Limb (tissue), 2 donors: ENCODE results near the gene FADS2.
A peak's percentile ranks its signal among the peaks of the same experiment; 100 is the strongest.

Experiments
- DNase-seq, 2 donors: peaks; one replicate each; pipeline ENCODE4 v3.0.0-alpha.2; 2016; ENCODE audit errors: extremely low spot score in 2 of 2

Gene FADS2

GRCh38 chr11:61827571-61828378 lies at the start of gene FADS2:
Gene FADS2, plus strand, starts transcription at chr11:61828300. Its CDS starts 91 bp downstream, at chr11:61828391.
- DNase-seq = peak; percentile 92 to 95

GRCh38 chr11:61778357-61778886 lies 49.7 kb upstream of the FADS2 start:
- DNase-seq = no peak

DNA sequence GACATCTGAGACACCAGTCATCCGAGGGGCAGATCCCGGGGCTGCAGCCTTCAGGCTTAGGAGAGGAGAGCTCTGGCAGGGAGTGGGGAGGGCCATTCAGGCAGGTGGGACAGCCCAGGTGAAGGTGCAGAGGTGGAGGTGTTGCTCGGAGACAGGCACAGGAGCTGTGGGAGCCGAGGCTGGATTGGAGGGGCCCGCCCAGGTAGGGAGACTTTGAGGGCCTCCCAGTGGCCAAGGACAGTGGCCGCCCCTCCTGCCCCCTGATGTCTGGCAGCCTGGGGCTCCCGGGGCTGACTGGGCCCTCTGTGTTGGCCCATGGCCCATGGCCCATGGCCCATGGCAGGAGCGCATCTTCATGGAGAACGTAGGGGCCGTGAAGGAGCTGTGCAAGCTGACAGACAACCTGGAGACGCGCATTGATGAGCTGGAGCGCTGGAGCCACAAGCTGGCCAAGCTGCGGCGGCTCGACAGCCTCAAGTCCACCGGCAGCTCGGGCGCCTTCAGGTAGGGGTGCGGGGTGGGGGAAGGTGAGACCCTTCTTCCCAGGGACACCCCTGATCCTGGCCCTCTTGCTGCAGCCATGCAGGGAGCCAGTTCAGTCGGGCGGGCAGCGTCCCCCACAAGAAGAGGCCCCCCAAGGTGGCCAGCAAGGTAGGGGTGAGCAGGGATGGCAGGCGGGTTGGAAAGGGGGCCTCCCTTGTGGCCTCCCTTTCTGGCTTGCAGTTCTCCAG lies 49.0 kb upstream of the FADS2 start:
- no peak for DNase-seq

DNA sequence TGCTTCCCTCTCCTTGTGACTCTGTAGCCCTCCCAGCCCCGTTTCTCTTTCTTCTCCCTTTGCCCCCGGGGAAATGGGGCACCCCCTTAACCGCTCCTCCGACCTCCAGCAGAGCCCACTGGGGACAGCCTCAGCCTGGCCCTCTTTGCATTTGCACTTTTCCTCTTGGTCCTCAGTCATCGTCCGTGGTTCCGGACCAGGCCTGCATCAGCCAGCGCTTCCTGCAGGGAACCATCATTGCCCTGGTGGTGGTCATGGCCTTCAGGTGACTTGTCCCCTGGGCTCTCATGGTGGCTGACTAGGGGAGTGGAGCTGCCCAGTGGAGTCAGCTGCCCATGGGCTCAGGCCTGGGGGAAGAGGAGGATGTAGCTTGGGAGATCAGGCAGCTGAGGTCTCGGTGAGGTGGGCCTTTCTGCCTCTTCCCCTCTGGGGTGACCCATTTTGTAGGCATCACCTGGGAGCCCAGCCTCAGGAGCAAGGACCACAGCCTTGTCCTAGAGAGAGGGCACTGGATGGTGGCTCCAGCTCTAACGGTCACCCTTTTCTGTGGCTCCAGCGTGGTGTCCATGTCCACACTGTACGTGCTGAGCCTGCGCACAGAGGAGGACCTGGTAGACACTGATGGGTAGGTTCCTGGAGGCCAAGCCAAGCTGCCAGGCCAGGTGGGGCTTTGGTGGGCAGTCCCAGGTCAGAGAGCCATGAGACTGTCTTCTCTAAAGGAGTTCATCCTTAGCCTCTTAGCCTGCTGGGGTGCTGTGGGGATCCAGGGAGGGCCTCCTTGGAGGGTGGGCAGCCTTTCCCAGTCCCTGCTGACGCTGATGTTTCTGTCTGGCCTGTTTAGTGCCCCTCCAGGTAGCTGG lies 48.2 kb upstream of the FADS2 start:
- no peak for DNase-seq

GRCh38 chr11:61780581-61781162 lies 47.4 kb upstream of the FADS2 start:
- no peak for DNase-seq

GRCh38 chr11:61781585-61781984 lies 46.5 kb upstream of the FADS2 start:
- no peak for DNase-seq

DNA sequence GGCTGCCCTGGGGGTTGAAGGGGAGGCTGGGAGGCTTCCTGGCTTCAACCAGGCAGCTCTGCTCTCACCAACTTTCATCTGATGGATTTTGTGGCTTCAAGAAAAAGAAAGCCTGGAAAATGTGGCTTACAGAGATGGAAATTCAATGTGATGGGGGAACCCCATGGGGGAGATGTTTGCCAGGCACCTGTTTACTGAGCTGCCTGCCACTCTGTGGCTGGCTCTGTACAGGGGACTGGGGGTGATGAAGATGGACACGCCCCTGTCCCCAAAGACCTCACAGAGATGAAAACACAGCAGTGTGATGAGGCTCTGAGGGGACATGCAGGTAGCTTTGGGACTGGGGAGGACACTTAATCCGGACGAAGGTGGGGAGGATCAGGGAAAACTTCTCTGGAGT lies 45.8 kb upstream of the FADS2 start:
- no peak for DNase-seq

- DNase-seq = no peak
Observed at GRCh38 chr11:61782841-61783240, 45.3 kb upstream of the FADS2 start.

- no peak for DNase-seq
Observed at GRCh38 chr11:61783717-61784505, 44.2 kb upstream of the FADS2 start.

- no peak for DNase-seq
Observed at GRCh38 chr11:61784506-61784805, 43.6 kb upstream of the FADS2 start.

DNA sequence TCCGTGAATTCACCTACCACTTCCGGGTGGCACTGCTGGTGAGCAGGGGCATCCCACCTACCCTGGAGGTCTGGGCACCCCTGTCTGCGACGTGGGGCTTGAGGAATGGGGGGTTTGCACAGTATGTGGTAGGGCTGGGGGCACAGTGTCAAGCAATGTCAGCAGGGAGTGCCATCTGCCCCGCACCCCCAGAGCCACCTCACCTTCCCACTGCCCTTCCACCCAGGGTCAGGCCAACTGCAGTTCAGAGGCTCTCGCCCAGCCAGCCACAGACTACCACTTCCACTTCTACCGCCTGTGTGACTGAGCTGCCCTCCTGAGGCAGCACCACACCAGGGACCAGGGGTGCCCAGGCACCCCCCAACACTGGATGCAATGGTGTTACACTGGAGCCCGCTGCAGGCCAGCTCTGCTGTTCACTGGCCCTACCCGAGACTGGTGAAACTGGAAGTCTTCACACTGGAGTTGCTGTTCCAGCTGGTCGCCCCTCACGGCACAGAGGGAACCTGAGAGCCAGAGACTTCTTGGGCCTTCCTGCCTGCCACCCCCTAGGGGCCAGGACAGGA lies 42.2 kb upstream of the FADS2 start:
- DNase-seq = no peak

DNA sequence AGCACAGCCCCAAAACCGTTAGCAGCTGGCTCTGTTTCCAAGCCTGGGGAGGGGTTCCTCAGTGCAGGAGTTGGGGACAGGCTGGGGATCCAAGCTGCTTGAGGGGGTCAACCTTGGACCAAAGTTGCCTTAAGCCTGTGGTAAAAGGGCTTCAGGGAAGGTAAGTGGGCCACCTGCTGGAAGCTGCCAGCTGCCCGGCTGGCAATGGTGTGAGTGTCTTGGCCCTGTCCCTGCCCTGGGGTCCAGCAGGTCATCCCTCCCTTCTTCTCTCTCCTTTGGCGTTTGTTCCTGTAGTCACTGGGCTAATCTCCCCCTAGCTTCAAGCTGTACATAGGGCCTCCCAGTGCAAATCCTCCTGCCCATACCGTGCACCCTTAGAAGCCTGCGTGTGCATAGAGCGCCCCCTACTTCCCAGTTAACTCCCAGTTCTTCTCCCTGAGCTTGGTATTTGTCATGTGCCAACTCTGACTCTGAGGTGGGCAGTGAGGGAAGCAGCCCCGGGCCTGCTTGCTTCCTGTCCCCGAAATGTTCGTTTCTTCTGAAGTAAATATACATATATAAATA lies 40.1 kb upstream of the FADS2 start:
- DNase-seq = no peak

GRCh38 chr11:61791737-61792309 lies 36.3 kb upstream of the FADS2 start:
- DNase-seq = peak; percentile 81 to 85

- DNase-seq = peak; percentile 93
Observed at GRCh38 chr11:61792310-61793082, 35.6 kb upstream of the FADS2 start, which contains the start of the genes FEN1 and TMEM258. Gene FEN1, plus strand, starts transcription at chr11:61792911. Its CDS starts 2,451 bp downstream, at chr11:61795362. Gene TMEM258, minus strand, starts transcription at chr11:61792599. Its CDS starts 41 bp downstream, at chr11:61792558.

GRCh38 chr11:61793083-61793828 lies 34.8 kb upstream of the FADS2 start:
- DNase-seq = no peak

DNA sequence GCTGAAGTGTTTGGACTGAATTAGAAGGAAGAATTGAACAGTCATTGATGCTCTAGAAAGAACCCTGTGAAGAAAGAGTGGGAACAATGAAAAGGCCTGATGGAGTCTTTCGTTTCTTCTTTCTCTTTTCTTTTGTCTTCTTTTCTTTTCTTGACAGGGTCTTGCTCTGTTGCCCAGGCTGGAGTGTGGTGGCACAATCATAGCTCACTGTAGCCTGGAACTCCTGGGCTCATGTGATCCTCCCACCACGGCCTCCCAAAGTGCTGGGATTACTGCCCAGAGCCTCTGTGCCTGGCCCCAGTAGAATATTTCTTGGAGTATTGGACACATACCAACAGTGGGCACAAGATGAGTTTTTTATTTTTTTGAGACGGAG lies 34.3 kb upstream of the FADS2 start:
- no peak for DNase-seq

DNA sequence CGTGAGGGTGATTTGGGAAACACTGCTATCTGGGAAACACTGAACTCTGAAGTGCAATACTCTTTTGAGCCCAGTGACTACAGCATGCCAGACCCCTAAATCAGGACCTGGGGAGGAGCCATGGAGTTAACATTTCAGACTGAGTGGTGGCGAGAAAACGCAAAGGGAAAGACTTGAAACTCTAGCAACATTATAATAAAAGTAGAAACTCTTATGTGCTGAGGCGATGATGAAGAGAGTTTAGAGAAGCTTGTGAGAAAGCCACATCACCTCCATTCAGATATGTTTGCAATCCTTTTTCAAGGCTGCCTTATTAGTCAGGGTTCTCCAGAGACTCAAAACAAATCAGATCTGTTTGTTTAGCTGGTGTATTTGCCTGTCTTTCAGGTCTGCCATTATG lies 33.5 kb upstream of the FADS2 start:
- DNase-seq = no peak

- DNase-seq = no peak
Observed at GRCh38 chr11:61795459-61795858, 32.6 kb upstream of the FADS2 start.
